Astrocyte of the cerebellum (primary cell): Measurements from ENCODE around the gene LRFN2.

ENCODE experiments used
- DNase-seq: peaks from one replicate; pipeline ENCODE4 v3.0.0-alpha.2; 2011; ENCODE audit warnings: low read depth
- H3K4me3 ChIP-seq: 2 replicates; pipeline ENCODE4 v1.5.1; 2011; ENCODE audit warnings: mild to moderate bottlenecking, low read depth, low read length, moderate library complexity
- in situ Hi-C: cut with HindIII; loops from 2 replicates; pipeline ENCODE4 v1.10.0; 2017; ENCODE audit warnings: low sequenced_read_pairs
- TF ChIP-seq, protein P1 (sequence below): IDR thresholded peaks from 2 replicates; pipeline ENCODE4 v1.5.1; 2012; ENCODE audit warnings: low read length, low read depth, moderate library complexity, mild to moderate bottlenecking; ENCODE audit errors: missing control alignments

LRFN2 gene

DNA sequence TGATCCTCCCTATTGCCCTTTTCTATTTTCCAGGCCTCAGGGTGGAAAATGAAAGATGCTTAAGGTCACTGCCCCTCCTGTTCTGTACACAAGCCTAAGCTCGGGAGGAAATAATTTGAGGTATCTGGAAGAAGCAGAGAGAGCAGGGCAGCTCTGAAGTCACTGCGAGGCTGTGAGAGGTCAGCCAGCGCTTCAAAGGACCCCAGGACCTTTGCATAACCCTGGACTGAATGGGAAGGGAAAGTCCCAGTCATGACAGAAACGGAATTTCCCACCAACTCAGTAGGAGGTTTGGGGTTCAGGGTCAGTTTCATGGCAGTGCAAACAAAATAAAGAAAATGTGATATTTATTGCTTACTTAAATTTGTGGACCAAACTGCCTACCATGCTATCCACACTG, 58.1 kb downstream of the LRFN2 start:
- H3K4me3 ChIP-seq: no peak overlapping the region
- no peak for DNase-seq
- TF ChIP-seq, protein P1, sequence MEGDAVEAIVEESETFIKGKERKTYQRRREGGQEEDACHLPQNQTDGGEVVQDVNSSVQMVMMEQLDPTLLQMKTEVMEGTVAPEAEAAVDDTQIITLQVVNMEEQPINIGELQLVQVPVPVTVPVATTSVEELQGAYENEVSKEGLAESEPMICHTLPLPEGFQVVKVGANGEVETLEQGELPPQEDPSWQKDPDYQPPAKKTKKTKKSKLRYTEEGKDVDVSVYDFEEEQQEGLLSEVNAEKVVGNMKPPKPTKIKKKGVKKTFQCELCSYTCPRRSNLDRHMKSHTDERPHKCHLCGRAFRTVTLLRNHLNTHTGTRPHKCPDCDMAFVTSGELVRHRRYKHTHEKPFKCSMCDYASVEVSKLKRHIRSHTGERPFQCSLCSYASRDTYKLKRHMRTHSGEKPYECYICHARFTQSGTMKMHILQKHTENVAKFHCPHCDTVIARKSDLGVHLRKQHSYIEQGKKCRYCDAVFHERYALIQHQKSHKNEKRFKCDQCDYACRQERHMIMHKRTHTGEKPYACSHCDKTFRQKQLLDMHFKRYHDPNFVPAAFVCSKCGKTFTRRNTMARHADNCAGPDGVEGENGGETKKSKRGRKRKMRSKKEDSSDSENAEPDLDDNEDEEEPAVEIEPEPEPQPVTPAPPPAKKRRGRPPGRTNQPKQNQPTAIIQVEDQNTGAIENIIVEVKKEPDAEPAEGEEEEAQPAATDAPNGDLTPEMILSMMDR: no peak
- in situ Hi-C loops: no loop called here

- DNase-seq: no peak
- in situ Hi-C loops: no loop called here
- H3K4me3 ChIP-seq: no peak overlapping the region
- TF ChIP-seq, protein P1: no peak
Measured at GRCh38 chr6:40528051-40528450, 59.1 kb downstream of the LRFN2 start.

DNA sequence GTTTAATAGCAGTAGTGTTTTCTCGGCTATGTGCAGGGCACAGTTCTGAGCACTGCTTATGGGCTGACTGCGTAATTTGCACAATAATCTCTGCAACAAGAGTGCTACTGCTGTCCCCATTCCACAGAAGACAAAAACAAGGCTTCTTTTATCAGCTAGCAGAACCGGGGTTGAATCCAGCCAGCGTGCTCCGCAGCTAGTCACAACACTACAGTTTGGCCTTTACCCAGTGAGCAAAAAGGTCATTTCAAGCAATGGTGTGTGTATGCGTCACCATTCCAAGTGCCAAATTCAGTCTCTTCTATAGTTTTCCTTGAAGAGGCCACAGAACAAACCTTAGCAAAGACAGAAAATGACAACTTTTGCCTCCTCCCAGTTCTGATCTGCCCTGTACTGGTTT, 61.1 kb downstream of the LRFN2 start:
- in situ Hi-C loops: no loop called here
- no peak for DNase-seq
- TF ChIP-seq, protein P1: no peak
- H3K4me3 ChIP-seq: no peak overlapping the region

- H3K4me3 ChIP-seq: no peak overlapping the region
- in situ Hi-C loops: no loop called here
- TF ChIP-seq, protein P1: no peak
- no peak for DNase-seq
Measured at GRCh38 chr6:40524797-40525585, 62.2 kb downstream of the LRFN2 start.

- TF ChIP-seq, protein P1: no peak
- DNase-seq: no peak
- H3K4me3 ChIP-seq: no peak overlapping the region
- in situ Hi-C loops: no loop called here
Measured at GRCh38 chr6:40523505-40524172, 63.5 kb downstream of the LRFN2 start.

DNA sequence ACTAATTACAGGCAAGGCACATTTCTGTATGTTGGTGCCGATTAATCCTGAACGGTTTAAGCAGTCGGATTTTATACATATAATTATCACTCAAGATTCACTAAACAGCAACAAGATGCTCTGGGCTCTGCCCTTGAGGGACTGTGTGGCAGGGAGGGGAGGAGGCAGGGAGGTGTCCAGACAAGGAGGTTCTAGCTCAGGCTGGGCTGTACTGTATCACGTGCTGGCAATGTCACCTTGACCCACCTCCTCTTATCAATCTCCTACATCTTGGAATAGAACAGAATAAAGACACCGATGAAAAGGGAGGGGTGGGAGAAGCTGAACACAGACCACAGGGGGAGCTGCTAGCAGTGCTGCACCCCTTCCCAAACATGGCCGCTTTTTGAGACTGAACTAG, 65.7 kb downstream of the LRFN2 start:
- H3K4me3 ChIP-seq: no peak overlapping the region
- DNase-seq: no peak
- in situ Hi-C loops: no loop called here
- TF ChIP-seq, protein P1: no peak
